ENCODE results near the gene ZKSCAN4.
A peak's percentile ranks its signal among the peaks of the same experiment; 100 is the strongest.

ZKSCAN4 gene

DNA sequence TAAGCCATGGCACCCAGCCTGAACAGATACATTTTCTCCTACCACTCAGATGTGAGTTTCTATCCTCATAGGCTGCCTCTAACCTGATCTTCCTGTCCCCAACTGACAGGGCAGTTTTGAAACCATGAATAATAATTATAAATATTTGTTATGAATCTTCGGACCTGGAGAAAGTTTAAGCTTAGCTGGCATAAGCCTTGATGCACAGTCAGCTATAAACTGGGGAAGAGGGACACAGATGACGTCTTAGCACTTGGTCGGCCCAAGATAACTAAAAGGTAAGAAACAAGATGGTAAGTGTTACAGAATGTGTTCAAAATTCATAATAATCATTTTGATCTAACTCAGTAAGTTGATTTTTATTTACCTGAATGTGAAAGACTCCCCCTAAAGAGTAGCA, 8.1 kb downstream of the ZKSCAN4 start:
- no peak overlapping the region for H3K4me3 ChIP-seq (ENCODE audit: low read depth, low read length)
- H3K9me3 ChIP-seq (ENCODE audit: control insufficient read depth, insufficient read depth, low read length), result no peaks in the 10 kb centered on the region
- peaks cover 3% of the 10 kb centered on the region for H3K36me3 ChIP-seq (ENCODE audit: control insufficient read depth, insufficient read depth, low read length)
- H3K27me3 ChIP-seq (ENCODE audit: control insufficient read depth, insufficient read depth, low read length), result no peaks in the 10 kb centered on the region
- H3K4me1 ChIP-seq (ENCODE audit: control insufficient read depth, insufficient read depth, low read length), result no peaks in the 10 kb centered on the region
- H3K9ac ChIP-seq (ENCODE audit: low read depth, low read length), result no peak overlapping the region

DNA sequence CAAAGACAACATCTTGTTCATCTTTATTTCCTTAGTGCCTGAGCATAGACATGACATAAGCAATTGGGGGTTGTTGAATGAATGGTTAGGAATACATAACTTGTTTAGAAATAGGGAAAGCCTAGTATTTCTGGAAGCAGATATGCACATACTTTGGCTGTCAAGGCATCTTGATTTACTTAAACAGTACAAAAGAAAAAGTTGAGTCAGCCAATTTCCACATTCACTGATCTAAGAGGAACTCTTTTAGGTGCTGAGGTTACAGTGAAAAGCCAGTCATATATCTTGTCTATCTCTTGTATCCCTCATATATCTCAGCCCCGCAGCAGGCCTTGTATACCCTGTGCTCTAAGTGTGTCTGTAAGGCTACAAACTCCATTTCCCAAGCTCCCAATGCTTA, 11.6 kb downstream of the ZKSCAN4 start:
- Histone ChIP-seq H3K9ac (ENCODE audit: low read depth, low read length) (no peak overlapping the region), H3K27me3 (ENCODE audit: control insufficient read depth, insufficient read depth, low read length) (no peaks in the 10 kb centered on the region), H3K4me1 (ENCODE audit: control insufficient read depth, insufficient read depth, low read length) (no peaks in the 10 kb centered on the region), H3K36me3 (ENCODE audit: control insufficient read depth, insufficient read depth, low read length) (peaks cover under 1% of the 10 kb centered on the region), H3K9me3 (ENCODE audit: control insufficient read depth, insufficient read depth, low read length) (no peaks in the 10 kb centered on the region), H3K4me3 (ENCODE audit: low read depth, low read length) (no peak overlapping the region)

DNA sequence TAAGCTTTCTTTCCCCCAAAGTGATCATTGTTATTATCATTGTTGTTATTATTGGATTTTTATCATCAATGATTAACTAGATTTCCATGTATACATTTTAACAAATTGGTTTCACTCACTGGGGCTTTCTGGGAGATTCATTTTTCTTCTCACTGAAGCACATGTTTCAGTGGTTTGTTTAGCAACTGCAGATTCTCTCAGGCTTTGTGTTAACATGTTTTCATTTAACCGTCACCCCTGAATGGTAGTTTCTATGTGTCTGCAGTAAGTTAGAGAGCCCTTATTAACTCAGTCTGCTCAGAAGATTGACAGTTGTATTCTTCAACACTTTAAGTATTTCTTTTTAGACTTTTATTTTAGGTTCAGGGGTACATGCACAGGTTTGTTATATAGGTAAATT, 12.4 kb downstream of the ZKSCAN4 start:
- Histone ChIP-seq H3K4me1 (ENCODE audit: control insufficient read depth, insufficient read depth, low read length) (no peaks in the 10 kb centered on the region), H3K9me3 (ENCODE audit: control insufficient read depth, insufficient read depth, low read length) (no peaks in the 10 kb centered on the region), H3K27me3 (ENCODE audit: control insufficient read depth, insufficient read depth, low read length) (no peaks in the 10 kb centered on the region), H3K36me3 (ENCODE audit: control insufficient read depth, insufficient read depth, low read length) (no peaks in the 10 kb centered on the region), H3K9ac (ENCODE audit: low read depth, low read length) (no peak overlapping the region), H3K4me3 (ENCODE audit: low read depth, low read length) (no peak overlapping the region)

DNA sequence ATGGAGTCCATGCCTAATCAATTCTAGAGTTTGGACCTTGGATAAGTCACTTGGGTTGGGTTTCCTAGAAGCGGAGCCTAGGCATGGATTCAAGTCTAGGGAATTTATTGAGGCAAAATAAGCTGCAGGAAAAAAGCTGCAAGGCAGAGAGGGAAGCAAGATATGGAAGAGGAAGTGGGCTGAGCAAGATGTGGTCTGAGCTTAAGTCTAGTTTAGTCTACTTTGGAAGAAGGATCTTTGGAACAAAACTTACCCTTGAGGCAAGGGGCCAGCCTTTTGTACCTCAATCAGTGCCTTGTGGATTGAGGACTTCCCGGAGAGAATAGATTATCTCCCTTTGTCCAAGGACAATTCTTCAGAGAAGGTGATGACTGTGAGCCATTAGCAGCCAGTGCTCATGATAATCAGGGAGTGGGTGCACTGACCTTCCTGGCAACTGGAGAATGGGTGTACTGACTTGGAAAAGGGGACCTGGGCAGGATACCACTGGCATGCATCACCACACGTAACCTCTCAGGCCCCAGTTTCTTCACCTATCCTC, 16.1 kb downstream of the ZKSCAN4 start:
- H3K4me3 ChIP-seq (ENCODE audit: low read depth, low read length), result no peak overlapping the region
- H3K27me3 ChIP-seq (ENCODE audit: control insufficient read depth, insufficient read depth, low read length), result no peaks in the 10 kb centered on the region
- no peaks in the 10 kb centered on the region for H3K9me3 ChIP-seq (ENCODE audit: control insufficient read depth, insufficient read depth, low read length)
- no peak overlapping the region for H3K9ac ChIP-seq (ENCODE audit: low read depth, low read length)
- no peaks in the 10 kb centered on the region for H3K36me3 ChIP-seq (ENCODE audit: control insufficient read depth, insufficient read depth, low read length)
- no peaks in the 10 kb centered on the region for H3K4me1 ChIP-seq (ENCODE audit: control insufficient read depth, insufficient read depth, low read length)

DNA sequence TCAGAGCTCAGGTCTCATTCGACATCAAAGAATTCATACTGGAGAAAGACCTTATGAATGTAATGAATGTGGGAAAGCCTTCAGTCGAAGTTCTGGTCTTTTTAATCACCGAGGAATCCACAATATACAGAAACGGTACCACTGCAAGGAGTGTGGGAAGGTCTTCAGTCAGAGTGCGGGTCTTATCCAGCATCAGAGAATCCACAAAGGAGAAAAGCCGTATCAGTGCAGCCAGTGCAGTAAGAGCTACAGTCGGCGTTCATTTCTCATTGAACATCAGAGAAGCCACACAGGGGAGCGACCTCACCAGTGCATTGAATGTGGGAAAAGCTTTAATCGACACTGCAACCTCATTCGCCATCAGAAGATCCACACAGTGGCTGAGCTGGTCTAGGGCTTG, 19.3 kb downstream of the ZKSCAN4 start:
- H3K4me3 ChIP-seq (ENCODE audit: low read depth, low read length), result no peak overlapping the region
- H3K36me3 ChIP-seq (ENCODE audit: control insufficient read depth, insufficient read depth, low read length), result peaks cover 9% of the 10 kb centered on the region
- H3K27me3 ChIP-seq (ENCODE audit: control insufficient read depth, insufficient read depth, low read length), result no peaks in the 10 kb centered on the region
- no peaks in the 10 kb centered on the region for H3K4me1 ChIP-seq (ENCODE audit: control insufficient read depth, insufficient read depth, low read length)
- H3K9me3 ChIP-seq (ENCODE audit: control insufficient read depth, insufficient read depth, low read length), result no peaks in the 10 kb centered on the region
- H3K9ac ChIP-seq (ENCODE audit: low read depth, low read length), result no peak overlapping the region

DNA sequence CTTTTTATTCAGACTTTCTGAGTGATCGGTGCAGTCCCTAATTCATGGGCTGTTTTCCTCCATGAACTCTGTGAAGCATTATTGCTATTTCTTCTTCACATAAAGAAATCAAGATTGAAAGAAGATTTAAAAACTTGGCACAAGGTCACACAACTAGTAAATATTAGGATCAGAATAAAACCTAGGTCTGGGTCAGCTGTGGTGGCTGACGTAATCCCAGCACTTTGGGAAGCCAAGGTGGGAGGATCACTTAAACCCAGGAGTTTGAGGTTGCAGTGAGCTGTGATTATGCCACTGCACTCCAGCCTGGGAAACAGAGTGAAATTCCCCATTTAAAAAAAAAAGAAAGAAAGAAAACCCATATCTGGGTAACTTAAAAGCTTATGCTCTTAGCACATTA, 25.6 kb downstream of the ZKSCAN4 start:
- H3K9ac ChIP-seq (ENCODE audit: low read depth, low read length), result no peak overlapping the region

DNA sequence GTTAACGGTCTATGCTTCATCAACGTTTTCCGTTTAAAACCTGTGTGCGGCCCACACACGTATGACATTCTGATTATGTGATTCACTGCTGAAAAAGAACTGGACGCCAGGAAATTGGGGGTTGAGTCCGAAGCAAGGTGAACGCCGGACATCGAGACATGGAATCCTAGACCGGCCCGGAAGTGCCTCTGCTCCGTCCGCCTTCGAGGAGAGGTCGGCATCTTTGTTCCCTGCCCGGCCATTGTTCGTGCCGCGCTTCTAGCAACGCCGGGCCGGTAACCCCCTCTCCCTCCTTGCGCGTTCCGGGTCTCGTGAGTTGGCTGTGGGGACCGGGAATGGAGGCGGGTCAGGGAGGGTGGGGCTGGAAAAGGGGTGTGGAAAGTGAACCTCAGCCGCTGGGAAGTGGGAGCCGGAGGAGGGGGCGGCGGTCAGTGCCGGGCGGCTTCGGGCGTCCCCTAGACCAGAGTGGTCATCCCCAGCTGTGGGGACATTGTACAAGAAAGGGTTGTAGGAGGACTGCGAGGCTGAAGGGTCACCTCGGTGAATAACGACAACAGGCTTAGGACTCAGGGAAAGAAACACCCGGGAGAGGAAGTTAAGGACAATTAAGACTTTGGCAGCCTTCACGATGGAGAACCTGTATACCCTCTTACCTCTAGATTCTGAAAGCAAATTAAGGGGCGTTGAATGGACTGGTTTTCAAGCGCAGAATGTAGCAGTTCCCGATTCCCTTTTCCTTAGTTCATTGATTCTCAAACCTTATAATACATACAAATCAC, 26.8 kb downstream of the ZKSCAN4 start, which contains the start of gene ZSCAN9:
TSS of gene ZSCAN9 (plus strand) at position 220 of the 779 bp plus-strand sequence. CDS start 1,810 bp downstream, outside the sequence.
- peaks cover 40% of the 10 kb centered on the region for H3K27me3 ChIP-seq (ENCODE audit: control insufficient read depth, insufficient read depth, low read length)

More for the DNA sequence above, 25.6 kb downstream of the ZKSCAN4 start:
- Histone ChIP-seq H3K36me3 (ENCODE audit: control insufficient read depth, insufficient read depth, low read length) (peaks cover 10% of the 10 kb centered on the region), H3K4me3 (ENCODE audit: low read depth, low read length) (peak overlapping the region; percentile 94), H3K9me3 (ENCODE audit: control insufficient read depth, insufficient read depth, low read length) (no peaks in the 10 kb centered on the region), H3K27me3 (ENCODE audit: control insufficient read depth, insufficient read depth, low read length) (peaks cover 29% of the 10 kb centered on the region), H3K4me1 (ENCODE audit: control insufficient read depth, insufficient read depth, low read length) (peaks cover 3% of the 10 kb centered on the region)

DNA sequence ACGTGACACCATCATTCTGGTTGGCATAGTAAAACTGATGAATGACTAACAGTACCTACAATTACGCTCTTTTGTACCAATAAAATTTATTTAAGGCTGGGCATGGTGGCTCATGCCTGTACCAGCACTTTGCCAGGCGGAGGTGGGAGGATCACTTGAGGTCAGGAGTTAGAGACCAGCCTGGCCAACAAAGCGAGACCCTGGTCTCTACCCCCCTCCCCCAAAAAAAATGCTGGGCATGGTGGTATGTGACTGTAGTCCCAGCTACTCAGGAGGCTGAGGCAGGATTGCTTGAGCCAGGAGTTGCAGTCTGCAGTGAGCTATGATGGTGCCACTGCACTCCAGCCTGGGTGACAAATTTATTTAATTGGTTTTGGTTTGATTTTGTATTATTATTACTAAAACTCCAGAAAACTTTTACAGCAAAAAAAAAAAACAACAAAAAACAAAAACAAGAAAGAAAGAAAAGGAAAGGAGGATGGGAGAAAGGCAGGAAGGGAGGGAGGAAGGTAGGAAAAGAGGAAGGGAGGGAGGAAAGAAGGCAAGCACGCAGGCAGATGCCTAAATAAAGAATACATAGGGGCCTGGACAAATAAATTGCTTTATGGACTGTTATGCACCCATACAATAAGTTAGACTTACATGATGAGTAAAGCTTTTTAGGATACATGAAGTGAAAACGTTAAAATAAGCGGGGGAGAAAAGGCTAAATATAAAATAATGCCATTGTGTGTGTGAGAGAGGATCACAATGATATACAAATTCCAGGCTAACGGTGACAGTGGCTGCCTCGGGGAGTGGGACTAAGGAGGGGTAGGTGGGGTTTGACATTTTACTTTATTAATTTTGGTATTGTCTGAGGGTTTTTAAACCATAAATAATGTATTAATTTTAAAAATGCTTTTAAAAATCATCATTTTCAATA, 27.7 kb downstream of the ZKSCAN4 start:
- H3K4me3 ChIP-seq (ENCODE audit: low read depth, low read length), result peak overlapping the region; percentile 94
- no peaks in the 10 kb centered on the region for H3K9me3 ChIP-seq (ENCODE audit: control insufficient read depth, insufficient read depth, low read length)
- H3K27me3 ChIP-seq (ENCODE audit: control insufficient read depth, insufficient read depth, low read length), result peaks cover 49% of the 10 kb centered on the region
- no peak overlapping the region for H3K9ac ChIP-seq (ENCODE audit: low read depth, low read length)
- peaks cover 10% of the 10 kb centered on the region for H3K36me3 ChIP-seq (ENCODE audit: control insufficient read depth, insufficient read depth, low read length)
- peaks cover 3% of the 10 kb centered on the region for H3K4me1 ChIP-seq (ENCODE audit: control insufficient read depth, insufficient read depth, low read length)

More for the DNA sequence above, 26.8 kb downstream of the ZKSCAN4 start, which contains the start of gene ZSCAN9:
- no peaks in the 10 kb centered on the region for H3K9me3 ChIP-seq (ENCODE audit: control insufficient read depth, insufficient read depth, low read length)
- peaks cover 10% of the 10 kb centered on the region for H3K36me3 ChIP-seq (ENCODE audit: control insufficient read depth, insufficient read depth, low read length)
- H3K9ac ChIP-seq (ENCODE audit: low read depth, low read length), result peak within 1 kb of the TSS; percentile 66
- H3K4me1 ChIP-seq (ENCODE audit: control insufficient read depth, insufficient read depth, low read length), result peaks cover 3% of the 10 kb centered on the region
- H3K4me3 ChIP-seq (ENCODE audit: low read depth, low read length), result peak within 1 kb of the TSS; percentile 94

DNA sequence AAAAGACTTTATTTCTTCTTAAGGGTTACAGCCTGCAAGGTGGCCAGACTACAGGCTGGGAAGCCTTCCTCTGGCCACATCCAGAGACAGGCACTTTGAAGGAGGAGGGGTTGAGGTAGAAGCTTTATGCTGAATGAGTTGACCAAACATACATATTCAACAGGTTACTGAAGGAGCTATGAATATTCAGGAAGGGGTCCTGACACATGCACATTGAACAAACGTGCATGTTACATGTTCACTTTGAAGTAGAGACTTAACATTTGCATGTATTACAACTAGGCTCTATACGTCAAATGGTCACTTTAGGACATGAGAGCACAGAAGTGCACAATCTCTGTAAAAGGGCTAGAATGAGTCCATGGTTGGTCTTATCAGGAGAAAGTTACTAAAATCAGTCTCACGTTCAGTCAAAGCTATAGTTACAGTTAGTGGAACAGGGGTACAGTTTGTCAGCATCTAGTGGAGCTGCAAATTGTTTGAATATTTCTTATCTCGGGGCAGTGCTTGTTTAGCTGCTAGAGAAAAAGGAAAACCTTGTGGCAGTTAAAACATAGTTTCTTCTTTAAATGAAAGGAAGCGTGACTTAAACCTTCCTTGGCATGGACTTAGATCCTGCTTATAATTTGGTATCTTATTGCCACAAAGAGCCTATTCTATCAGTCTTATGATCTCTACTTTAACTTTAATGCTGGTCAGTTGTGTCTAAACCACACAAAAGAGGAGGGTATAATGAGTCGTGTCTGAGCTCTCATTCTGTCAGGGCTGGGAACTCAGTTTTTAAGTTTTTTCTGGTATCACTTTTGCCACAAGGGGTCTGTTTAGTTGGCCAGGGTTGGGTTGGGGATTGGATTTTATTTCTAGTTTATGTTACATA, 31.6 kb downstream of the ZKSCAN4 start:
- Histone ChIP-seq H3K27me3 (ENCODE audit: control insufficient read depth, insufficient read depth, low read length) (peaks cover 71% of the 10 kb centered on the region), H3K9ac (ENCODE audit: low read depth, low read length) (no peak overlapping the region), H3K36me3 (ENCODE audit: control insufficient read depth, insufficient read depth, low read length) (no peaks in the 10 kb centered on the region), H3K9me3 (ENCODE audit: control insufficient read depth, insufficient read depth, low read length) (no peaks in the 10 kb centered on the region), H3K4me3 (ENCODE audit: low read depth, low read length) (no peak overlapping the region), H3K4me1 (ENCODE audit: control insufficient read depth, insufficient read depth, low read length) (peaks cover 3% of the 10 kb centered on the region)

DNA sequence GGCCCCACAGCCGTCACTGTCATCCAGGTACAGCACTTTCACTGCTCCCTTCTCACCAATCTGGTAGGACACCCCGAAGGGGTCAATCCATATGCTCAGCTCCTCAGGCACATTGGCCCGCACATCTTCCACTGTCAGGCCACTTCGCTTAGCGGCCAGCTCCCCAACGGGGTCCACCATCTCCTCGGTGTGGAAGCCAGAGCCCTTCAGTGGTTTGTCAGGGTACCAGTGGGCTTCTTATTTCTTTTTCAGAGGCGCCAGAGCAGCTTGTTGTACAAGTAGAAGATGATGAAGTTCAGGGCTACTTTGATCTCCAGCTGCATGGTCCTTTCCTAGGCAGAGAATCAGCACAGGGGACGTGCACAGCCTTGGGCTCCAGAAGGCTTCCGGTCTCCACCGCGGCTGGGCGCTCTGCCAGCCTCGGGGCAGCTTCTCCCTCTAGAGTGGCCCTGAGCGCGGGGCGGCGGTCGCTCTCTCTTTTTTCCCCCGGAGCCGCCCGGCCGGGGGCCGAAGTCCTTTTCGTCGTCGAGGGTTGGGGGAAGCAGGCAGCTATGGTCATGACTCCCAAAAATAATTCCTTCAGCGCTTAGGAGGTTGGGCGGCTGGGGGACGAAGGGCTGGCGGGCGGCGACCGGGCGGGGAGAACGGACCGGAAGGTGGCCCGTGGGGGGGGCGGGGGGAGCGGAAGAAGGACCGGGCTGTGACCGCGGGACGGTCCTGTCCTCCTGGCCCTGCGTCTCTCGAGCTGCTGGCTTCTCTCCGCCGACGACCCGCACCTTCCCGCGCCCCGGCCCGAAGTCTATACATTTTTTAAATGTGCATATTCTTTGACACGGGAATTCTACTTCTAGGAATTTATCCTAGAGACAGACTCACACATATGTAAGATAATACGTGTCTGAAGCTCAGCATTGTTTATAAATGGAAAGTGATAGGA, 33.5 kb downstream of the ZKSCAN4 start:
- Histone ChIP-seq H3K9me3 (ENCODE audit: control insufficient read depth, insufficient read depth, low read length) (no peaks in the 10 kb centered on the region), H3K9ac (ENCODE audit: low read depth, low read length) (no peak overlapping the region), H3K4me3 (ENCODE audit: low read depth, low read length) (peak overlapping the region; percentile 71), H3K27me3 (ENCODE audit: control insufficient read depth, insufficient read depth, low read length) (peaks cover 70% of the 10 kb centered on the region), H3K36me3 (ENCODE audit: control insufficient read depth, insufficient read depth, low read length) (no peaks in the 10 kb centered on the region), H3K4me1 (ENCODE audit: control insufficient read depth, insufficient read depth, low read length) (peaks cover 3% of the 10 kb centered on the region)

Data from iPS-15b (cell line).